T-helper 2 cell treated with Interferon-gamma antibody and Interleukin-4, amounts not matched to agents 5 μg/mL and 100 μg/mL, for 36 hours (primary cell): ENCODE measurements around the gene ITGA11.

ENCODE experiments used
- DNase-seq: peaks from one replicate; pipeline ENCODE4 v3.0.0; 2021; ENCODE audit warnings: low spot score
- H3K27ac Mint-ChIP-seq: one replicate; pipeline ENCODE4 v1.8.0; 2021; ENCODE audit warnings: mild to moderate bottlenecking, mixed read lengths
- H3K27me3 Mint-ChIP-seq: one replicate; pipeline ENCODE4 v1.8.0; 2021; ENCODE audit warnings: low read depth, mixed read lengths
- H3K36me3 Mint-ChIP-seq: one replicate; pipeline ENCODE4 v1.8.0; 2021; ENCODE audit warnings: low read depth, mixed read lengths
- H3K4me1 Mint-ChIP-seq: one replicate; pipeline ENCODE4 v1.8.0; 2021; ENCODE audit warnings: low read depth, mixed read lengths
- H3K4me3 Mint-ChIP-seq: one replicate; pipeline ENCODE4 v1.8.0; 2022; ENCODE audit warnings: mild to moderate bottlenecking, moderate library complexity, mixed read lengths
- H3K9me3 Mint-ChIP-seq: one replicate; pipeline ENCODE4 v1.8.0; 2021; ENCODE audit warnings: mixed read lengths

Gene ITGA11

DNA sequence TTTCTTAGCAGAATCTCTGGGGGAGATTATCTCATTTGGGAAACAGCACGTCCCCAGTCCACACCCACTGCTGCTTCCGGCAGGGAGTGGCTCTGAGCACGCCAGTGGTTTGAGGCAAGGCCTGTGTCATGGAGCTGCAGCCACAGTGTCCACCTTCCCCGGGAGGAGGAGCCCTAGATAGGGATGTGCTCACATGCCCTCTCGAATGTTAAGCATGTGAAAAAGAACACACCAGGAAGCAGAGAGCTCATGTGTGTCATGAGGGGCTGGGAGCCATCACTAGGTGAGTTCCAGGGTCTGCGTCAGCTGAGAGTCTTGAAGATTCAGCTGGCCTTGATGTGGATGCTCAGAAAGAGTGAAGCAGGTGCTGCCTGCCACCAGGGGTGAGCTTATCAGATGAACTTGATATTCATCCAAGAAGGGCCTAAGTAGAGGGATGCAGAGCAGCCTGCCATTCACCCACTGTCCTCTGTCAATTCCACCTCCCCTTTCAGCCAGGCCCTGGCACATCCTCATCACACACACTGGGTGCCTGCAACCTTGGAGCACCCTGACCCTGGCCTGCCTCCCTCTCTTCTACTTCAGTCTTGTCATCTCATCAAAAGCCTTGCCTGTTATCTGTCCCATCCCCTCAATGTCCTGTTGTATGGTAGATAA, 16.3 kb downstream of the ITGA11 start:
- Mint-ChIP-seq H3K27me3 (peaks cover 4% of the 10 kb centered on the region), H3K36me3 (no peaks in the 10 kb centered on the region), H3K4me3 (no peak overlapping the region), H3K9me3 (no peaks in the 10 kb centered on the region), H3K4me1 (no peaks in the 10 kb centered on the region), H3K27ac (no peak overlapping the region)
- no peak for DNase-seq

DNA sequence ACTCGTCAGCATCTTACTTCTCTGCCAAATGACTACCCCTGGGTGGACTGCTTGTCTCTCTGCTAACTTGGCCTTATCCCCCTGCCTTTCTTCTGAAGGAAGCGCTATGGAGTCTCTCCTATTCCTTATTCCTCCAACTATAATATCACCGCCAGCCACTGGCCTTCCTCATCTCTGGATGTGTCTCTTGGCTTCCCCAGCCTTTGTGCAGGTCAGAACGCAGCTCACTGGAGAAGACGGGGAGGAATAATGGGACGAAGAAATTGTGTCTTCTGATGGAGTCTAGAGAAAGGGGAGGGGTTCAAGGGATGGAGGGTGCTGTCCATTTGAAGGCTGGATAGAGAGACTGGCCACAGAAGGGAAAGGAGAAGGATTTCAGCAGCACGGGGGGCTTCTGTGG, 16.9 kb downstream of the ITGA11 start:
- no peak for DNase-seq
- Mint-ChIP-seq H3K4me3 (no peak overlapping the region), H3K27me3 (peaks cover 4% of the 10 kb centered on the region), H3K27ac (no peak overlapping the region), H3K4me1 (no peaks in the 10 kb centered on the region), H3K9me3 (no peaks in the 10 kb centered on the region), H3K36me3 (no peaks in the 10 kb centered on the region)

DNA sequence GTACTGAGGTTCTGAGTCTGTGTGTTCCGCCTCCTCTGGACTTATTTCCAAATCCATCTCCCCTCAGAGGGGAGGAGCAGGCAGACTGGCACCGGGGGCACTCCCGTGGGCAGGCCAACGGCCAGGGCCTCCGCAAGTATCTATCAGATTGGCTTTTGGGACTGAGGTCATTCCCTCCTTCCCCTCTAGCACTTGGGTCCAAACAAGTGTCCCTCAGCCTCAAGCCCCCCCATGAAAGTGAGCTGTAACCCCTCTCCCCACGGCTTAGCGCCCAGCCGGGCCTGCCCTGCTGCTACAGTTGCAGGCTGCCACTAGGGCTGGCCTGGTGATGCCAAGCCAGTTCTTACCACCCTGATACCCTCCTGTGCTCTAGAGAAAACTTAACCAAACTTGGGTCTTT, 17.4 kb downstream of the ITGA11 start:
- H3K27me3 Mint-ChIP-seq: peaks cover 4% of the 10 kb centered on the region
- H3K9me3 Mint-ChIP-seq: no peaks in the 10 kb centered on the region
- H3K4me1 Mint-ChIP-seq: no peaks in the 10 kb centered on the region
- H3K36me3 Mint-ChIP-seq: no peaks in the 10 kb centered on the region
- H3K4me3 Mint-ChIP-seq: no peak overlapping the region
- no peak overlapping the region for H3K27ac Mint-ChIP-seq
- DNase-seq: no peak

DNA sequence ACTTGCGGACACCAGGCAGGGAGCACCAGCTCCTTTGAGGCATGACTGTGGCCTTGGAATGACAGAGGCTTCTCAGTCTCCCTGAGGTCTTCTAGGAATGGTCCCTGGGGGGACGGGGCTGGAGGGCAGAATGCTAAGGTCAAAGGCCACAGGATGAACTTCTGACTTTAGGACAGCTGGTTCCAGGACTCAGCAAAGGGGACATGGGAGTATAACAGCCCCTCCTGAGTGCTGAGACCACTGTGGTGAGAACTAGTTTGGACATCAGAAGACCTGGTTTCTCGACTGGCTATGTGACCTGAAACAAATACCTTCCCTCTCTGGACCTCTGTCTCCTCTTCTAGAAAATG, 17.8 kb downstream of the ITGA11 start:
- Mint-ChIP-seq H3K27ac (no peak overlapping the region), H3K4me1 (no peaks in the 10 kb centered on the region), H3K36me3 (no peaks in the 10 kb centered on the region), H3K4me3 (no peak overlapping the region), H3K27me3 (peaks cover 4% of the 10 kb centered on the region), H3K9me3 (no peaks in the 10 kb centered on the region)
- no peak for DNase-seq

DNA sequence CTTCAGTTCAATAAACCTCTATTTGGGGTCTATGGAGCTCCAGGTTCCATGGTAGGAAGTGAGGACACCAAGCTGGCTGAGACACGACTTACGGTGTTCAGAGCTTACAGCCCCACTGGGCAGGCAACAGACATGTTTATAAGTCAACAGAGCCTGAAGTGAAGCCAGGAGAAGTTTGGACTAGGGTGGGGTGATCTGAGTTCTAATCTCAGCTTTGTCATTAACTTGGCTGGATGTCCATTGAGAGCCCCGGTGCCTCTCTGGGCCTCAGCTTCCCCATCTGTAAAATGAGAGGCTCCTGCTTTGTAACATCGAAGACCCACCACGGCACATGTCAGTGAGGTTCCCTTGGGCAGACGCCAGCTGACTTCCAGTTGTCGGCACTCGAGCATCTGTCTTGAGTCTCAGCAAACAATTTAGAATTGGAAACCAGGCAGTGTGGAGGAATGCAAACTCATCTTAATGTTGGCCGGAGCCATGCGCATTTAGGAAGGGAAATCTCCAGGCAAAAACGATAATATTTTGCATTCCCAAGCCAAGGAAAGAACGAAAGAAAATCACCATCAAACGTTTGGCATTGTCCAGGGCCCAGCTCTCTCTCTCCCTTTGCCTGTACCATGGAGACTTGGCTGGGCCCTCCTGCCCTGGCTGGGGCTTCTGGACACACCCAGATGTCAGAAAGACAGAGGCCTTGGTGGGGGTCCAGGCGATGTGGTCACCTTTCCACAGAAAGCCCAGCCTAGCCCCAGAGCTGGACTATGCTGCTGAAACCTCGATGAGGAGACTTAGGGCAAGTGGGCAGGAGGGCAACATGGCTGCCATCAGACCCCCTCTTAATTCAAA, 18.4 kb downstream of the ITGA11 start:
- no peaks in the 10 kb centered on the region for H3K36me3 Mint-ChIP-seq
- H3K27me3 Mint-ChIP-seq: peaks cover 4% of the 10 kb centered on the region
- no peaks in the 10 kb centered on the region for H3K9me3 Mint-ChIP-seq
- no peaks in the 10 kb centered on the region for H3K4me1 Mint-ChIP-seq
- no peak overlapping the region for H3K27ac Mint-ChIP-seq
- H3K4me3 Mint-ChIP-seq: no peak overlapping the region
- no peak for DNase-seq

- H3K27ac Mint-ChIP-seq: no peak overlapping the region
- no peaks in the 10 kb centered on the region for H3K9me3 Mint-ChIP-seq
- H3K4me3 Mint-ChIP-seq: no peak overlapping the region
- peaks cover 3% of the 10 kb centered on the region for H3K27me3 Mint-ChIP-seq
- no peak for DNase-seq
- H3K4me1 Mint-ChIP-seq: no peaks in the 10 kb centered on the region
- H3K36me3 Mint-ChIP-seq: no peaks in the 10 kb centered on the region
Measured at GRCh38 chr15:68412218-68412617, 19.7 kb downstream of the ITGA11 start.

- no peaks in the 10 kb centered on the region for H3K36me3 Mint-ChIP-seq
- H3K4me3 Mint-ChIP-seq: no peak overlapping the region
- H3K4me1 Mint-ChIP-seq: no peaks in the 10 kb centered on the region
- no peak overlapping the region for H3K27ac Mint-ChIP-seq
- peaks cover 3% of the 10 kb centered on the region for H3K27me3 Mint-ChIP-seq
- H3K9me3 Mint-ChIP-seq: no peaks in the 10 kb centered on the region
- no peak for DNase-seq
Measured at GRCh38 chr15:68411735-68412134, 20.2 kb downstream of the ITGA11 start.

DNA sequence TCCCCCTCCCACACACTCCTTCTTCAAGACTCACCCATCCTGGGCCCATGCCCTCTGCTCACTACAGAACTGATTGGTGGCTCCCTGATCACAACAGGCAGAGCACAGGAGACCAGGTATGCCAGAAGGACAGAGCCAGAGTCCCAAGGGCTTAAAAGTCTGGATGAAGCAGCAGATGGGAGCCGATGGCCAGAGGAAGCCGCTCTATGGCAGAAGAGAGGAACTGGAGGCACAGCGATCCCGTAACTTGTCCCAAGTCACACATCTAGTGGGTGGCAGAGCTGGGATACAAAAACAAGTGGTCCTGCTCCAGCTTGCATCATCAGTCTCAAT, 20.7 kb downstream of the ITGA11 start:
- H3K27me3 Mint-ChIP-seq: peaks cover 3% of the 10 kb centered on the region
- DNase-seq: no peak
- H3K4me1 Mint-ChIP-seq: no peaks in the 10 kb centered on the region
- no peaks in the 10 kb centered on the region for H3K36me3 Mint-ChIP-seq
- H3K27ac Mint-ChIP-seq: no peak overlapping the region
- H3K4me3 Mint-ChIP-seq: no peak overlapping the region
- no peaks in the 10 kb centered on the region for H3K9me3 Mint-ChIP-seq

DNA sequence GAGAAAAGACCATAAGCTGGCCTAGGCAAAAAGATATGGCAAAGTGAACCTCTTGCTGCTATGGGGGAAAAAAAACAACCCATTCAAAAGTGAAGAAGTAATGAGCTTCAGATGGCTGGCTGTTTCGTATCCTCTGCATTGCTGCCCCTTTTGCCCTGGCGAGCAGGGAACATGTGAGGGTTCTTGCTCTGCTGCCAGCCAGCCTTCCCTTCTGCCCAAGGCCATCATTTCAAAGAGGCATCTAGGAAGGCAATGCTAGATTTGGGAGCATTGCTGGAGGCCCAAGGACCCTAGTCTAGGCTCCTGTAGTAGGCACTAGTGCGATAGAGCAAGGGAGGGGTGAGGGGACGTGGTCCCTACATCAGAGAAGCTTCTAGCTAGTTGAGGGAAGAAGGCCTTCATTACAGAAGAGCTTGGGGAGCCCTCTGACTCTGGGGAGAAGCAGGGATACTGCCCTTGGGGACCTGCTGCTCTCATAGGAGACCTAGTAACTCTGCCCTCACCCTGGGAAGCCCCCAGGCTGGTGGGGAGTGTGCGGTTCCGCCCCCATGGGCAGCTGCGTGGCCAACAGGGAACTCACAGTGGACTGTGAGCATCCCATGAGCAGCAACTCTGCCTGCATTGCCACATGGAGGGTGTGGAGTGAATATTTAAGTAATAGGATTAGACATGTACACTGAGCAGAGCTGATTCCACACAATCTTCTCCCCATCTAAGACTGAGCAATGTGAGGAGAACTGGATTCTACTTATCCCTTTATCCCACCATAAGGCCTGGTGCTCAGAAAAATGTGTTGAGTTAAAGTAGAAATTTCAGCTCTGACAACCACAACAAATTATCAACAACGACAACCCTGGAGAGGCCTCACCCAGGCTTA, 21.3 kb downstream of the ITGA11 start:
- peaks cover 3% of the 10 kb centered on the region for H3K27me3 Mint-ChIP-seq
- no peaks in the 10 kb centered on the region for H3K36me3 Mint-ChIP-seq
- no peak for DNase-seq
- no peaks in the 10 kb centered on the region for H3K9me3 Mint-ChIP-seq
- no peak overlapping the region for H3K27ac Mint-ChIP-seq
- H3K4me3 Mint-ChIP-seq: no peak overlapping the region
- no peaks in the 10 kb centered on the region for H3K4me1 Mint-ChIP-seq

GRCh38 chr15:68409736-68410370, 22.1 kb downstream of the ITGA11 start:
- H3K27ac Mint-ChIP-seq: no peak overlapping the region
- H3K4me3 Mint-ChIP-seq: no peak overlapping the region
- H3K9me3 Mint-ChIP-seq: no peaks in the 10 kb centered on the region
- H3K27me3 Mint-ChIP-seq: peaks cover 3% of the 10 kb centered on the region
- no peaks in the 10 kb centered on the region for H3K36me3 Mint-ChIP-seq
- no peak for DNase-seq
- no peaks in the 10 kb centered on the region for H3K4me1 Mint-ChIP-seq

DNA sequence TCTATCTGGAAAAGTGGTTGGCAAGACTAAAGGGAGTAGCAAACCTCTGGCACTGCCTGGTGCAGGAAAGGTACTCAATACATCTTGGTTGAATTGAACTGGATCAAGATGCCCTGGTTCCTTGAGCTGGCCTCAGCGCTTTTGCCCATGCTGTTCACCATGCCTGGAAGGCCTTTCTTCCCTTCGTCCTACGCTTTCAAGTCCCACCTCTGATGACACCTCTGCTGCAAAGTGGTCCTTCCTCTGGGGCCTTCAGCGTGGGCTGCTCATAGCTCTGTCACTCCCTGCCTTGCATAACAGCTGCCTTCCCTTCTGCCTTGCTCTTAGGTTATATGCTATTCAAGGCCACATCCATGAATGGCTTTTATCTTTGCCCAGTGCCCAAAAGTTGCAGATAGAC, 23.0 kb downstream of the ITGA11 start:
- Mint-ChIP-seq H3K4me1 (no peaks in the 10 kb centered on the region), H3K27ac (no peak overlapping the region), H3K36me3 (no peaks in the 10 kb centered on the region), H3K9me3 (no peaks in the 10 kb centered on the region), H3K27me3 (peaks cover 3% of the 10 kb centered on the region), H3K4me3 (no peak overlapping the region)
- DNase-seq: no peak

DNA sequence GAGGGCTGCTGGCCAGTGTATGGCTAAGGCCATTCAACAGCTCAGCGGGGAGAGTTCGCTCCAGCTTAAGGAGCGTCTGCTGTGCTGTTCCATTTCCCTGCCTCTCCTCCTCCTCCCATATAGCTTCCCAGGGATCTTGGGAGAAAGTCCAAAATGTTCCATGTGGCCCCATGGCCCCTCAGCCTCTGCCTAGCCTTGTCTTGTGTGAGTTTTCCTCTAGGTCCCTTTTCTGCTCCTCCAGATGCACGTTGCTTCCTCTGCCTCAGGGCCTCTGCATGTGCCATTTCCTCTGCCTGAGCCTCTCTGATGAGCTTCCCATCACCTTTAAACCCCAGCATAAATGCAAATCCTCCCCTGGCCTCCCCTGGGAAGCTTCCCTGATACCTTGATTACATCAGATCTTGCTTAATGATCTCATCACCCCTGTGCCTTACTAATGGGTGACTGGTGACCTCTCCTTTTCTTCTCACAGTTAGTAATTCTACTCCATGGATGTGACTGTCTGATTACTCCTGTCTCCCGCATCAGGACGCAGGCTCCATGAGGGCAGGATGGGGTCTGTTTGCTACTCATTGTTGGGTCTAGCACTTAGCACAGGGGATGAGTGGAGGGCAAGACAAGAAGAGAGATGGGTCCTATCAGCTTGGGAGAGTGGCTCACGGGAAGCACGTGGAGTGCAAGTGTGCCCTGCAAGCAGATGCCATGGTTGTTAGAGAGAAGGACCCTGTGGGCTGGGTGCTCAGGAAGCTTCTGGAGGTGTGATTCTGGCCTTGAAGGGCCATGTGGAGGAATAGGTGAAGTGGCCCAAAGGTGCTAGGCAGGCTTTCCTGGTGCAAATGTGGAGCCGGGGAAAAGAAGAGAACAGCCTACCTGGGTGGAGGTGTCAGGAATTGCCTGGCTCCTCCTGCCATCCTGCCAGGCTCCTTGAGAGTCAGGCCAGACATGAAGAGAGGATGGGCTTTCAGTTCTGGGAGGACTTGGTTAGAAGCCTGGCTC, 23.8 kb downstream of the ITGA11 start:
- Mint-ChIP-seq H3K4me3 (no peak overlapping the region), H3K27me3 (peaks cover 3% of the 10 kb centered on the region), H3K9me3 (no peaks in the 10 kb centered on the region), H3K27ac (no peak overlapping the region), H3K4me1 (no peaks in the 10 kb centered on the region), H3K36me3 (no peaks in the 10 kb centered on the region)
- no peak for DNase-seq
